Neutrophil (primary cell): ENCODE measurements around the gene RPL38.

Experiments
- H3K27ac ChIP-seq: fragments of 200-600 bp; sonication (generic); 2 replicates; pipeline ENCODE4 v1.5.1; 2016; ENCODE audit warnings: mild to moderate bottlenecking, moderate library complexity
- H3K27me3 ChIP-seq: fragments of 200-600 bp; sonication (generic); 2 replicates; pipeline ENCODE4 v1.6.0; 2016; ENCODE audit warnings: mild to moderate bottlenecking
- H3K36me3 ChIP-seq: fragments of 200-600 bp; sonication (generic); 2 replicates; pipeline ENCODE4 v1.5.1; 2017
- H3K4me1 ChIP-seq, 2 experiments: fragments of 200-600 bp in 1 of 2; sonication (generic) in 1 of 2; 1 replicate in 1 of 2; 2 replicates in 1 of 2; pipeline versions ENCODE4 v1.5.1 to v1.6.1; 2013 to 2016; ENCODE audit warnings: low read depth in 1 of 2, low read length in 1 of 2, mild to moderate bottlenecking in 1 of 2, moderate library complexity in 1 of 2; ENCODE audit not compliant: control insufficient read depth in 1 of 2, insufficient read depth in 1 of 2
- H3K4me3 ChIP-seq, 2 experiments: fragments of 200-600 bp in 1 of 2; sonication (generic) in 1 of 2; 1 replicate in 1 of 2; 2 replicates in 1 of 2; pipeline ENCODE4 v1.5.1; 2013 to 2016; ENCODE audit warnings: low read depth in 1 of 2, low read length in 1 of 2, mild to moderate bottlenecking in 1 of 2, moderate library complexity in 1 of 2
- H3K9me3 ChIP-seq: fragments of 200-600 bp; sonication (generic); 2 replicates; pipeline ENCODE4 v1.5.1; 2016
- CTCF ChIP-seq: fragments of 200-600 bp; sonication (generic); IDR thresholded peaks from 2 replicates; pipeline ENCODE4 v1.5.1; 2016; ENCODE audit warnings: antibody characterized with exemption

Gene RPL38

GRCh38 chr17:74235911-74236371 is 32.5 kb downstream of the RPL38 start:
- no peak for TF ChIP-seq CTCF
- H3K36me3 ChIP-seq = no peaks in the 10 kb centered on the region
- peaks cover 0 to 9% of the 10 kb centered on the region in 2 experiments for H3K4me1 ChIP-seq
- H3K9me3 ChIP-seq = no peaks in the 10 kb centered on the region
- H3K27me3 ChIP-seq = no peaks in the 10 kb centered on the region
- no peak overlapping the region for H3K4me3 ChIP-seq
- H3K27ac ChIP-seq = no peak overlapping the region

- H3K36me3 ChIP-seq = no peaks in the 10 kb centered on the region
- no peaks in the 10 kb centered on the region for H3K27me3 ChIP-seq
- no peak overlapping the region for H3K4me3 ChIP-seq
- H3K4me1 ChIP-seq = peaks cover 0 to 9% of the 10 kb centered on the region in 2 experiments
- no peak for TF ChIP-seq CTCF
- H3K27ac ChIP-seq = no peak overlapping the region
- no peaks in the 10 kb centered on the region for H3K9me3 ChIP-seq
These were observed 33.8 kb downstream of the RPL38 start for GRCh38 chr17:74237321-74237720.

- H3K4me3 ChIP-seq = no peak overlapping the region
- H3K27me3 ChIP-seq = no peaks in the 10 kb centered on the region
- no peaks in the 10 kb centered on the region for H3K36me3 ChIP-seq
- no peak for TF ChIP-seq CTCF
- H3K27ac ChIP-seq = no peak overlapping the region
- H3K9me3 ChIP-seq = no peaks in the 10 kb centered on the region
- H3K4me1 ChIP-seq = peaks cover 0 to 9% of the 10 kb centered on the region in 2 experiments
These were observed 35.7 kb downstream of the RPL38 start for GRCh38 chr17:74239172-74239571.

- no peaks in the 10 kb centered on the region for H3K36me3 ChIP-seq
These were observed 37.2 kb downstream of the RPL38 start for GRCh38 chr17:74240618-74241205.

GRCh38 chr17:74241431-74241830 is 38.0 kb downstream of the RPL38 start:
- H3K9me3 ChIP-seq = no peaks in the 10 kb centered on the region
- H3K27me3 ChIP-seq = no peaks in the 10 kb centered on the region
- H3K4me1 ChIP-seq = no peaks in the 10 kb centered on the region
- H3K4me3 ChIP-seq = no peak overlapping the region
- no peak overlapping the region for H3K27ac ChIP-seq
- no peak for TF ChIP-seq CTCF
- no peaks in the 10 kb centered on the region for H3K36me3 ChIP-seq

More at GRCh38 chr17:74240618-74241205, 37.2 kb downstream of the RPL38 start:
- Histone ChIP-seq H3K4me3 (no peak overlapping the region), H3K27ac (no peak overlapping the region), H3K9me3 (no peaks in the 10 kb centered on the region), H3K27me3 (no peaks in the 10 kb centered on the region), H3K4me1 (no peaks in the 10 kb centered on the region)
- no peak for TF ChIP-seq CTCF

GRCh38 chr17:74241847-74242246 is 38.4 kb downstream of the RPL38 start:
- Histone ChIP-seq H3K36me3 (no peaks in the 10 kb centered on the region), H3K4me3 (no peak overlapping the region), H3K27ac (no peak overlapping the region), H3K9me3 (no peaks in the 10 kb centered on the region), H3K4me1 (no peaks in the 10 kb centered on the region), H3K27me3 (no peaks in the 10 kb centered on the region)
- no peak for TF ChIP-seq CTCF
